Mucosa of descending colon (tissue), 3 donors: Measurements from ENCODE around the gene OSCP1. TPM values are rescaled to one million over a fixed set of nuclear protein-coding genes. Genes with fewer than 3 reads are reported as not detected.

Source experiments
- ATAC-seq: fragments of 200-7000 bp; cut with Tn5 transposase; one replicate; pipeline ENCODE4 v1.9.1; 2020; ENCODE audit warnings: mild to moderate bottlenecking, moderate library complexity
- DNase-seq, 3 donors: peaks; one replicate each; pipeline ENCODE4 v3.0.0-alpha.2; 2020
- H3K36me3 ChIP-seq: fragments of 200-600 bp; one replicate; pipeline ENCODE4 v1.8.0; 2021; ENCODE audit warnings: low read depth, mild to moderate bottlenecking
- H3K4me1 ChIP-seq: fragments of 200-600 bp; one replicate; pipeline ENCODE4 v1.8.0; 2021; ENCODE audit warnings: low read depth, mild to moderate bottlenecking
- H3K4me3 ChIP-seq: fragments of 200-600 bp; one replicate; pipeline ENCODE4 v1.8.0; 2021; ENCODE audit warnings: mild to moderate bottlenecking
- H3K9me3 ChIP-seq: fragments of 200-600 bp; one replicate; pipeline ENCODE4 v1.8.0; 2021; ENCODE audit warnings: mild to moderate bottlenecking
- CTCF ChIP-seq: fragments of 200-600 bp; IDR thresholded peaks from one replicate; pipeline ENCODE4 v1.8.0; 2022; ENCODE audit warnings: antibody characterized with exemption, mild to moderate bottlenecking
- intact Hi-C, 2 donors: fragments of 100-400 bp; cut with DNase I in 1 of 2; cut with micrococcal nuclease in 1 of 2; formaldehyde crosslinking; loops; one replicate each; pipeline versions ENCODE4 v1.11.0 to v1.11.1; 2022; cut with DNase I, micrococcal nuclease
- total RNA-seq, 3 donors: library from RNA; stranded (reverse); fragmentation: NEBNext Ultra II Directional in 2 of 3; extraction: Animal tissue kit (Norgen Biotek cat#: 25700) in 2 of 3; gene quantifications; one replicate each; pipeline versions ENCODE4 v1.2.1 to v1.2.4, GENCODE V29; 2021 to 2023
- donor health status: DM: no; HTN: no; CAD: no; lungs with moderate emphysema.
- donor health status: DM: no; HTN: no; CAD: no.
- donor health status: DM: no; HTN: yes; CAD: no.

OSCP1 gene
- total RNA-seq, 3 donors from 2014 or later: 2.5 to 8.4 (median 3.7) TPM

GRCh38 chr1:36397378-36398230 is 52.6 kb downstream of the OSCP1 start, which contains the start of gene LSM10:
TSS of gene LSM10 (minus strand) at chr1:36397908. CDS start at chr1:36394129, 3,779 bp downstream.
- no peaks in the 10 kb centered on the region for H3K36me3 ChIP-seq
- peak; percentile 95 to 97 (median 96) for DNase-seq
- peak within 1 kb of the TSS; percentile 77 for H3K4me3 ChIP-seq
- peaks cover 6% of the 10 kb centered on the region for H3K4me1 ChIP-seq
- no peaks in the 10 kb centered on the region for H3K9me3 ChIP-seq
- intact Hi-C loops: no loop called here
- peak; percentile 97 for ATAC-seq
- TF ChIP-seq CTCF: no peak

- no peak for TF ChIP-seq CTCF
- peak overlapping the region; percentile 77 for H3K4me3 ChIP-seq
- DNase-seq (no peak), ATAC-seq (peak; percentile 61)
- H3K36me3 ChIP-seq: no peaks in the 10 kb centered on the region
- peaks cover 6% of the 10 kb centered on the region for H3K4me1 ChIP-seq
- intact Hi-C loops: no loop called here
- H3K9me3 ChIP-seq: no peaks in the 10 kb centered on the region
These were observed 53.2 kb downstream of the OSCP1 start for GRCh38 chr1:36397083-36397377.

GRCh38 chr1:36396359-36396758 is 53.9 kb downstream of the OSCP1 start:
- DNase-seq: no peak
- TF ChIP-seq CTCF: no peak
- Histone ChIP-seq H3K4me1 (peaks cover 6% of the 10 kb centered on the region), H3K9me3 (no peaks in the 10 kb centered on the region), H3K36me3 (no peaks in the 10 kb centered on the region), H3K4me3 (no peak overlapping the region)
- no peak for ATAC-seq
- intact Hi-C loops: no loop called here

GRCh38 chr1:36393686-36394085 is 56.6 kb downstream of the OSCP1 start:
- Histone ChIP-seq H3K36me3 (no peaks in the 10 kb centered on the region), H3K4me3 (no peak overlapping the region), H3K4me1 (peaks cover 6% of the 10 kb centered on the region), H3K9me3 (no peaks in the 10 kb centered on the region)
- no peak for DNase-seq
- no peak for ATAC-seq
- TF ChIP-seq CTCF: no peak
- intact Hi-C loops: no loop called here

- Histone ChIP-seq H3K4me3 (no peak overlapping the region), H3K9me3 (no peaks in the 10 kb centered on the region), H3K36me3 (no peaks in the 10 kb centered on the region), H3K4me1 (peaks cover 10% of the 10 kb centered on the region)
- no peak for ATAC-seq
- no peak for DNase-seq
- TF ChIP-seq CTCF: no peak
- intact Hi-C loops: no loop called here
These were observed 57.4 kb downstream of the OSCP1 start for GRCh38 chr1:36392836-36393235.
